Testis (tissue), 2 donors: ENCODE results near the gene PROB1.

Experiments used
- POLR2A ChIP-seq: fragments of 450-650 bp; IDR thresholded peaks from one replicate; pipeline ENCODE4 v1.6.1; 2017; ENCODE audit warnings: antibody characterized with exemption, mild to moderate bottlenecking, moderate library complexity
- TF ChIP-seq, protein P1 (sequence below), 3 experiments: fragments of 450-650 bp in 2 of 3; fragments of 200-600 bp in 1 of 3; sonication (generic) in 1 of 3; IDR thresholded peaks; one replicate each; pipeline ENCODE4 v1.5.1; 2016 to 2019; ENCODE audit warnings: antibody characterized with exemption in 3 of 3, mild to moderate bottlenecking in 2 of 3, moderate library complexity in 1 of 3

DNA sequence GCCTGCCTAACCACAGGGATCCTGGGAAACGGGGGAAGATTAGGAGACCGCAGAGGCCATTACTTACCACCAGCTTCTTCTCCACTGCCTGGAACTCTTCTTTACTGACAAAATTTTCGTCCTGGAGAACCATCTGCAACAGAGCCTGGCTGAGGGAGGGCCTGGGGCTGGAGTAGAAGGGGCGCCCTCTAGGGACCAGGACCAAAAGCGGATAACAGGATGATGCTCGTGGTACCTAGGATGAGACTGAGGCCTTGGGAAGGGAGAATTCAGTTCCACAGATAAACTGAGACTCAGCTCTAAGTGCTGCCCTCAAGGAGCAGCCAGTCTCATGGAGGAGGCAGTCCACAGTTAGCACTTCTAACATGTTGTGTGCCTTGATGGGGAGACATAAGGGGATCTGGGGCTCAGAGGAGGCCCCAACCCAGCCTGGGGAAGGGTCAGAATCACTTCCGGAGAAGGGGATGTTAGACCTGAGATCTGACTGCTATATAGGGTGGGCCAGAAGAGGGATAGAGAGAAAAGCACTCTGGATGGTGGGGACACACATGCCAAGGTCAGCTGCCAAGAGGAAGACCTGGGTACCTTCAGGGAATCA is 7.8 kb upstream of the PROB1 start:
- TF ChIP-seq, protein P1, sequence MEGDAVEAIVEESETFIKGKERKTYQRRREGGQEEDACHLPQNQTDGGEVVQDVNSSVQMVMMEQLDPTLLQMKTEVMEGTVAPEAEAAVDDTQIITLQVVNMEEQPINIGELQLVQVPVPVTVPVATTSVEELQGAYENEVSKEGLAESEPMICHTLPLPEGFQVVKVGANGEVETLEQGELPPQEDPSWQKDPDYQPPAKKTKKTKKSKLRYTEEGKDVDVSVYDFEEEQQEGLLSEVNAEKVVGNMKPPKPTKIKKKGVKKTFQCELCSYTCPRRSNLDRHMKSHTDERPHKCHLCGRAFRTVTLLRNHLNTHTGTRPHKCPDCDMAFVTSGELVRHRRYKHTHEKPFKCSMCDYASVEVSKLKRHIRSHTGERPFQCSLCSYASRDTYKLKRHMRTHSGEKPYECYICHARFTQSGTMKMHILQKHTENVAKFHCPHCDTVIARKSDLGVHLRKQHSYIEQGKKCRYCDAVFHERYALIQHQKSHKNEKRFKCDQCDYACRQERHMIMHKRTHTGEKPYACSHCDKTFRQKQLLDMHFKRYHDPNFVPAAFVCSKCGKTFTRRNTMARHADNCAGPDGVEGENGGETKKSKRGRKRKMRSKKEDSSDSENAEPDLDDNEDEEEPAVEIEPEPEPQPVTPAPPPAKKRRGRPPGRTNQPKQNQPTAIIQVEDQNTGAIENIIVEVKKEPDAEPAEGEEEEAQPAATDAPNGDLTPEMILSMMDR (IDR thresholded peaks at IDR 0.05) = no peak
- TF ChIP-seq POLR2A = no peak
